Panc1 (cell line): ENCODE measurements around the gene SOX18. TPM values are rescaled to one million over a fixed set of nuclear protein-coding genes. Genes with fewer than 3 reads are reported as not detected.

Experiments used
- ATAC-seq: fragments of 200-7000 bp; cut with Tn5 transposase; 2 replicates; pipeline ENCODE4 v1.9.1; 2020; ENCODE audit warnings: mild to moderate bottlenecking, moderate library complexity
- BruUV-seq: library from RNA; stranded (reverse); fragments of 400-500 nt; replicated peaks from 2 replicates; lab custom pipeline; 2021; lab: Mats Ljungman, UMichigan
- CTCF ChIA-PET: fragments of 300-600 bp; sonication (Branson Sonifier 250); formaldehyde crosslinking; loops from one replicate; lab custom pipeline; 2022; ENCODE audit warnings: antibody characterized with exemption; lab: Charles Lee
- POLR2A ChIA-PET: fragments of 300-600 bp; sonication (Branson Sonifier 250); formaldehyde crosslinking; loops from one replicate; lab custom pipeline; 2022; ENCODE audit warnings: antibody characterized with exemption; lab: Charles Lee
- DNase-seq: peaks from one replicate; pipeline ENCODE4 v3.0.0-alpha.2; 2010; ENCODE audit warnings: low read depth, low spot score
- H3K27ac ChIP-seq: 2 replicates; pipeline ENCODE4 v1.5.1; 2011; ENCODE audit warnings: mild to moderate bottlenecking, low read length, inconsistent platforms
- H3K27me3 ChIP-seq: fragments of 200-500 bp; sonication (Bioruptor generic); 2 replicates; pipeline ENCODE4 v1.6.0; 2014; ENCODE audit warnings: low read length, inconsistent platforms; ENCODE audit not compliant: control insufficient read depth, insufficient read depth
- H3K36me3 ChIP-seq: fragments of 200-500 bp; sonication (Bioruptor generic); 2 replicates; pipeline ENCODE4 v1.5.1; 2014; ENCODE audit warnings: inconsistent platforms, mild to moderate bottlenecking, low read length, moderate library complexity; ENCODE audit not compliant: control insufficient read depth, insufficient read depth
- H3K4me1 ChIP-seq: 2 replicates; pipeline ENCODE4 v1.5.1; 2011; ENCODE audit warnings: inconsistent platforms, mild to moderate bottlenecking, low read length, moderate library complexity; ENCODE audit not compliant: control insufficient read depth, insufficient read depth
- H3K4me3 ChIP-seq, 2 experiments: 2 replicates each; pipeline ENCODE4 v1.5.1; 2011 to 2012; ENCODE audit warnings: low read depth in 2 of 2, low read length in 2 of 2, mild to moderate bottlenecking in 2 of 2, inconsistent platforms in 1 of 2, moderate library complexity in 1 of 2
- H3K9me3 ChIP-seq: fragments of 200-500 bp; sonication (Bioruptor generic); 2 replicates; pipeline ENCODE4 v1.5.1; 2014; ENCODE audit warnings: low read depth, mild to moderate bottlenecking, inconsistent platforms, low read length, moderate library complexity; ENCODE audit not compliant: control insufficient read depth, insufficient read depth
- CTCF ChIP-seq: fragments of 450-650 bp; IDR thresholded peaks from 2 replicates; pipeline ENCODE4 v1.5.1; 2017; ENCODE audit warnings: mild to moderate bottlenecking
- POLR2AphosphoS5 ChIP-seq: IDR thresholded peaks from 2 replicates; pipeline ENCODE4 v1.6.1; 2012; ENCODE audit warnings: mild to moderate bottlenecking, low read depth, low read length, moderate library complexity
- REST ChIP-seq, 2 experiments: IDR thresholded peaks; 2 replicates each; pipeline ENCODE4 v1.6.1; 2011 to 2012; ENCODE audit warnings: low read depth in 2 of 2, control low read depth in 1 of 2, low read length in 1 of 2, mild to moderate bottlenecking in 1 of 2, moderate library complexity in 1 of 2; ENCODE audit not compliant: insufficient read depth in 1 of 2
- SIN3A ChIP-seq: IDR thresholded peaks from 2 replicates; pipeline ENCODE4 v1.6.1; 2012; ENCODE audit warnings: low read depth, mild to moderate bottlenecking, low read length, moderate library complexity, borderline replicate concordance; ENCODE audit not compliant: insufficient read depth
- TCF7L2 ChIP-seq: IDR thresholded peaks from 2 replicates; pipeline ENCODE4 v1.6.1; 2011; ENCODE audit warnings: mild to moderate bottlenecking, low read depth, low read length, inconsistent platforms
- in situ Hi-C: cut with HindIII; loops from 2 replicates; pipeline ENCODE4 v1.10.0; 2016; ENCODE audit warnings: low sequenced_read_pairs, low pct_unique_long_range_greater_than_20kb
- intact Hi-C: fragments of 100-400 bp; cut with micrococcal nuclease; formaldehyde crosslinking; loops from one replicate; pipeline ENCODE4 v1.10.0; 2022; ENCODE audit not compliant: unreplicated experiment
- total RNA-seq: library from RNA; stranded (reverse); gene quantifications from one replicate; pipeline ENCODE4 v1.2.1, GENCODE V29; 2021; ENCODE audit not compliant: unreplicated experiment

Gene SOX18
- total RNA-seq, 1 experiment from 2014 or later: 18.7 TPM

GRCh38 chr20:64065974-64066343, 16.5 kb upstream of the SOX18 start:
- Histone ChIP-seq H3K27me3 (no peaks in the 10 kb centered on the region), H3K9me3 (no peaks in the 10 kb centered on the region), H3K4me1 (peaks cover 30% of the 10 kb centered on the region), H3K36me3 (no peaks in the 10 kb centered on the region), H3K27ac (no peak overlapping the region), H3K4me3 (no peak overlapping the region)
- intact Hi-C loops: no loop called here
- CTCF ChIA-PET: no interaction called here
- in situ Hi-C loops: no loop called here
- BruUV-seq: no TSS peak
- POLR2A ChIA-PET: no interaction called here
- ATAC-seq (no peak), DNase-seq (peak; percentile 53)
- TF ChIP-seq REST (IDR thresholded peaks at IDR 0.05; ENCODE audit: insufficient read depth in 1 of 2, low read depth in 2 of 2, low read length in 1 of 2) (no peak), POLR2AphosphoS5 (no peak), CTCF (no peak), SIN3A (no peak), TCF7L2 (no peak)

GRCh38 chr20:64065062-64065973, 15.9 kb upstream of the SOX18 start:
- TF ChIP-seq SIN3A (no peak), CTCF (no peak), POLR2AphosphoS5 (no peak), TCF7L2 (no peak), REST (IDR thresholded peaks at IDR 0.05; ENCODE audit: insufficient read depth in 1 of 2, low read depth in 2 of 2, low read length in 1 of 2) (no peak)
- intact Hi-C loops: no loop called here
- no peak for ATAC-seq

More at GRCh38 chr20:64065062-64065973, 15.9 kb upstream of the SOX18 start:
- Histone ChIP-seq H3K27ac (no peak overlapping the region), H3K36me3 (no peaks in the 10 kb centered on the region), H3K4me3 (no peak overlapping the region), H3K27me3 (no peaks in the 10 kb centered on the region), H3K4me1 (peaks cover 30% of the 10 kb centered on the region), H3K9me3 (no peaks in the 10 kb centered on the region)
- BruUV-seq: no TSS peak
- CTCF ChIA-PET: no interaction called here
- no peak for DNase-seq
- in situ Hi-C loops: no loop called here
- POLR2A ChIA-PET: no interaction called here
